CD4-positive, alpha-beta T cell (primary cell): Measurements from ENCODE around the gene NDUFAF3. TPM values are rescaled to one million over a fixed set of nuclear protein-coding genes. Genes with fewer than 3 reads are reported as not detected.
A peak's percentile ranks its signal among the peaks of the same experiment; 100 is the strongest.

ENCODE experiments used
- ATAC-seq: fragments of 200-7000 bp; cut with Tn5 transposase; one replicate; pipeline ENCODE4 v1.10.0; 2022; ENCODE audit warnings: mild to moderate bottlenecking; ENCODE audit not compliant: poor library complexity
- CTCF ChIA-PET: fragments of 350-600 bp; sonication (Branson Sonifier 250); formaldehyde crosslinking; loops from one replicate; lab custom pipeline; 2021; ENCODE audit warnings: antibody characterized with exemption, inconsistent platforms; lab: Charles Lee
- POLR2A ChIA-PET: fragments of 350-600 bp; sonication (Branson Sonifier 250); formaldehyde crosslinking; loops from one replicate; lab custom pipeline; 2021; ENCODE audit warnings: antibody characterized with exemption, inconsistent platforms; lab: Charles Lee
- DNase-seq, 14 experiments: peaks; one replicate each; pipeline ENCODE4 v3.0.0-alpha.2; 2013 to 2020; ENCODE audit warnings: mixed read lengths in 2 of 14
- H3K27ac ChIP-seq, 2 donors: one replicate each; pipeline versions ENCODE4 v1.5.1 to v1.7.0; 2013; ENCODE audit warnings: low read length in 2 of 2, low read depth in 1 of 2, mild to moderate bottlenecking in 1 of 2
- H3K27me3 ChIP-seq, 2 experiments: 1 replicate in 1 of 2; 2 replicates in 1 of 2; pipeline versions ENCODE4 v1.6.1 to v1.7.0; 2013; ENCODE audit warnings: low read length in 2 of 2, control low read depth in 1 of 2, mild to moderate bottlenecking in 1 of 2, moderate library complexity in 1 of 2; ENCODE audit not compliant: insufficient read depth in 2 of 2, control insufficient read depth in 1 of 2
- H3K36me3 ChIP-seq: one replicate; pipeline ENCODE4 v1.6.1; 2013; ENCODE audit warnings: low read length, control low read depth; ENCODE audit not compliant: insufficient read depth
- H3K4me1 ChIP-seq: one replicate; pipeline ENCODE4 v1.6.1; 2013; ENCODE audit warnings: low read length, control low read depth; ENCODE audit not compliant: insufficient read depth
- H3K4me3 ChIP-seq: one replicate; pipeline ENCODE4 v1.5.1; 2013; ENCODE audit warnings: mild to moderate bottlenecking, low read length, moderate library complexity
- H3K9me3 ChIP-seq, 2 experiments: 1 replicate in 1 of 2; 2 replicates in 1 of 2; pipeline versions ENCODE4 v1.6.1 to v1.7.0; 2013; ENCODE audit warnings: low read length in 2 of 2, mild to moderate bottlenecking in 2 of 2, control low read depth in 1 of 2, moderate library complexity in 1 of 2; ENCODE audit not compliant: control insufficient read depth in 1 of 2, insufficient read depth in 1 of 2
- H3K27ac Mint-ChIP-seq: one replicate; pipeline ENCODE4 v1.8.0; 2020; ENCODE audit warnings: mixed read lengths
- H3K27me3 Mint-ChIP-seq: one replicate; pipeline ENCODE4 v1.8.0; 2021; ENCODE audit warnings: mixed read lengths
- H3K36me3 Mint-ChIP-seq: one replicate; pipeline ENCODE4 v1.8.0; 2021; ENCODE audit warnings: low read depth, mixed read lengths
- H3K4me1 Mint-ChIP-seq: one replicate; pipeline ENCODE4 v1.8.0; 2021; ENCODE audit warnings: low read depth, mixed read lengths
- H3K4me3 Mint-ChIP-seq: one replicate; pipeline ENCODE4 v1.8.0; 2020; ENCODE audit warnings: mild to moderate bottlenecking, mixed read lengths
- H3K9me3 Mint-ChIP-seq: one replicate; pipeline ENCODE4 v1.8.0; 2020; ENCODE audit warnings: mixed read lengths
- CTCF ChIP-seq: fragments of 200-600 bp; IDR thresholded peaks from one replicate; pipeline ENCODE4 v1.8.0; 2022; ENCODE audit warnings: antibody characterized with exemption, mild to moderate bottlenecking
- intact Hi-C, 2 experiments: fragments of 100-400 bp; cut with DNase I in 1 of 2; cut with micrococcal nuclease in 1 of 2; formaldehyde crosslinking; loops; one replicate each; pipeline versions ENCODE4 v1.15.1 to v1.9.0; 2023 to 2025; cut with DNase I, micrococcal nuclease
- total RNA-seq, 174 experiments: library from RNA in 2 of 174; stranded (reverse) in 2 of 174; gene quantifications; one replicate each; pipeline ENCODE4 v1.2.3 and lab custom pipeline; 2021 to 2026

Gene NDUFAF3
- total RNA-seq, 2 experiments from 2014 or later = 52.7 to 53.2 TPM

GRCh38 chr3:49032646-49033304, 10.9 kb downstream of the NDUFAF3 start:
- POLR2A ChIA-PET = interaction anchor here (2.5 kb wide), 1 partner anchor 61 kb away, joined by 10 read pairs; the partner anchor contains the start of gene QRICH1
- no peak for TF ChIP-seq CTCF
- Mint-ChIP-seq H3K27ac (peak overlapping the region; percentile 93), H3K4me1 (peaks cover 15% of the 10 kb centered on the region), H3K27me3 (no peaks in the 10 kb centered on the region), H3K36me3 (peaks cover 79% of the 10 kb centered on the region), H3K4me3 (no peak overlapping the region), H3K9me3 (no peaks in the 10 kb centered on the region)
- H3K27me3 ChIP-seq = no peaks in the 10 kb centered on the region
- intact Hi-C loops = loop anchor here in 1 of 2 experiments (5.0 kb wide), 1 partner anchor 135 kb away; the partner anchor contains the start of gene CCDC71
- CTCF ChIA-PET = interaction anchor here (1.2 to 1.8 kb wide), 2 partner anchors 43 to 62 kb away, joined by 4 to 5 read pairs; partner anchors contain the start of genes P4HTM and QRICH1
- DNase-seq (no peak), ATAC-seq (no peak)
- no peaks in the 10 kb centered on the region for H3K9me3 ChIP-seq
- no peak overlapping the region for H3K27ac ChIP-seq
- H3K36me3 ChIP-seq = peaks cover 70% of the 10 kb centered on the region
- H3K4me3 ChIP-seq = no peak overlapping the region
- peaks cover 18% of the 10 kb centered on the region for H3K4me1 ChIP-seq

- Mint-ChIP-seq H3K9me3 (no peaks in the 10 kb centered on the region), H3K4me1 (peaks cover under 1% of the 10 kb centered on the region), H3K27me3 (no peaks in the 10 kb centered on the region), H3K27ac (peak overlapping the region; percentile 27), H3K36me3 (peaks cover 64% of the 10 kb centered on the region), H3K4me3 (no peak overlapping the region)
- Histone ChIP-seq H3K4me1 (no peaks in the 10 kb centered on the region), H3K4me3 (no peak overlapping the region), H3K27ac (no peak overlapping the region), H3K36me3 (peaks cover 79% of the 10 kb centered on the region), H3K9me3 (no peaks in the 10 kb centered on the region), H3K27me3 (no peaks in the 10 kb centered on the region)
- ChIA-PET POLR2A (interaction anchor here (0.9 kb wide), 1 partner anchor 13 kb away, joined by 3 read pairs; the partner anchor contains the start of gene NDUFAF3), CTCF (interaction anchor here (1.2 to 1.8 kb wide), 2 partner anchors 13 to 60 kb away, joined by 3 to 5 read pairs; partner anchors contain the start of genes NDUFAF3 and QRICH1)
- no peak for ATAC-seq
- intact Hi-C loops = loop anchor here in 1 of 2 experiments (5.0 kb wide), 1 partner anchor 133 kb away; the partner anchor contains the start of gene CCDC71
- TF ChIP-seq CTCF = no peak
- no peak for DNase-seq
Observed at GRCh38 chr3:49034650-49035049, 12.7 kb downstream of the NDUFAF3 start.

- H3K27ac ChIP-seq = no peak overlapping the region
Observed at GRCh38 chr3:49035281-49035680, 13.4 kb downstream of the NDUFAF3 start.

More at GRCh38 chr3:49035281-49035680, 13.4 kb downstream of the NDUFAF3 start:
- DNase-seq (no peak), ATAC-seq (no peak)
- Mint-ChIP-seq H3K27ac (peak overlapping the region; percentile 27), H3K36me3 (peaks cover 62% of the 10 kb centered on the region), H3K9me3 (no peaks in the 10 kb centered on the region), H3K4me3 (no peak overlapping the region), H3K27me3 (no peaks in the 10 kb centered on the region), H3K4me1 (no peaks in the 10 kb centered on the region)
- peaks cover 78% of the 10 kb centered on the region for H3K36me3 ChIP-seq
- no peak for TF ChIP-seq CTCF
- POLR2A ChIA-PET = interaction anchor here (0.9 kb wide), 1 partner anchor 13 kb away, joined by 3 read pairs; the partner anchor contains the start of gene NDUFAF3
- no peak overlapping the region for H3K4me3 ChIP-seq
- H3K9me3 ChIP-seq = no peaks in the 10 kb centered on the region
- intact Hi-C loops = no loop called here
- H3K27me3 ChIP-seq = no peaks in the 10 kb centered on the region
- no peaks in the 10 kb centered on the region for H3K4me1 ChIP-seq
- CTCF ChIA-PET = no interaction called here
